CD4-positive, alpha-beta T cell treated with Interleukin-6 at 100 ng/mL for 8 hours (primary cell): ENCODE data around the gene PACSIN2.
"Not testable (repeated sequence)": the region's sequence is repeated elsewhere in the genome, so short reads cannot be mapped to it uniquely, and the experiment has no call there.

Source experiments
- DNase-seq: peaks from one replicate; pipeline ENCODE4 v3.0.0-alpha.2; 2020; ENCODE audit warnings: mixed read lengths, low spot score

PACSIN2 gene

DNA sequence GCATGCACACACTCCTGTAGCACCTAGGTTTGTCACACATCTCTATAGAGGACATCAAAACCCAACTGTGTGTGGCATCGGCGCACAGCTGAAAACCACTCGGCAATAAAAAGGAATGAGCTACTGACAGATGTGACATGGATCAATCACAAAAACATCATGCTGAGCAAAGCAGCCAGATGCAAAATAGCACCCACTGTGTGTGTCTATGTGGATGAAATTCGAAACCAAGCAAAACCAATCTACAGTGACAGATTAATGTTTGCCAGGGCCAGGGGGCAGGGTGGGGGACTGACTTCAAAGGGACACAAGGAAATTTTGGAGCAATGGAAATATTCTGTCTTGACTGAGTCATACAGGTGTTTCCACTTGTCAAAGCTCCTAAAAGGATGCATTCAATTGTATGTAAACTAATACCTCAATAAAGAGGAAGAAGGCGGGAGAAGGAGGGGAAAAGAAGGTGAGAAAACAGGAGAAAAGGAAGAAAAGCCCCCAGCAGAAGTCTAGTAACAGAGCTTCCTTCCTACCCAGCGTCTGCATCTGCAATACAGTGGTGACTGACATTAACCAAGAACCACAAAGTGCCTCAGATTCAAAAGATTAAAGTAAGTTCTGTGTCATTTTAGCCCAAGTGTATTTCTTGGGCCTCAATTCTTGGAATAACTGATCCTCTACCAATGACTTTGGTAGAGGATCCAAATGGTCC lies 49.8 kb downstream of the PACSIN2 start:
- no peak for DNase-seq

DNA sequence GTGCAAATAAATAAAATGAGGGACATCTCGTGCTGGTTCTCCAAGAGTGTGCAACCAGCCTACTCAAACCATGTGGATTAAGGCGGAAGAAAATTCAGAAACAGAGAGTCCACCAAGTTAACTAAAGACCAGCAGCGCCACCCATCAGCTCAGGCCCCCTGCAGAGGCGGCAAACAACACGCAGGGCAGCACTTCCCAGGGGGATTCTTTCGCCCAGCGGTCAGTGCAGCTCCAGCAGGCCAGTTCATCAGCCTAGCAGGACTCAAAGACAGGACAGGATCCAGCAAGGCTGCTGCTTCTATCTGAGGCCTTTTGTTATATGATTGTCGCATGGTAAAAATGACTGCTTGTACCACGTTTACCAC lies 51.7 kb downstream of the PACSIN2 start:
- DNase-seq: no peak

DNA sequence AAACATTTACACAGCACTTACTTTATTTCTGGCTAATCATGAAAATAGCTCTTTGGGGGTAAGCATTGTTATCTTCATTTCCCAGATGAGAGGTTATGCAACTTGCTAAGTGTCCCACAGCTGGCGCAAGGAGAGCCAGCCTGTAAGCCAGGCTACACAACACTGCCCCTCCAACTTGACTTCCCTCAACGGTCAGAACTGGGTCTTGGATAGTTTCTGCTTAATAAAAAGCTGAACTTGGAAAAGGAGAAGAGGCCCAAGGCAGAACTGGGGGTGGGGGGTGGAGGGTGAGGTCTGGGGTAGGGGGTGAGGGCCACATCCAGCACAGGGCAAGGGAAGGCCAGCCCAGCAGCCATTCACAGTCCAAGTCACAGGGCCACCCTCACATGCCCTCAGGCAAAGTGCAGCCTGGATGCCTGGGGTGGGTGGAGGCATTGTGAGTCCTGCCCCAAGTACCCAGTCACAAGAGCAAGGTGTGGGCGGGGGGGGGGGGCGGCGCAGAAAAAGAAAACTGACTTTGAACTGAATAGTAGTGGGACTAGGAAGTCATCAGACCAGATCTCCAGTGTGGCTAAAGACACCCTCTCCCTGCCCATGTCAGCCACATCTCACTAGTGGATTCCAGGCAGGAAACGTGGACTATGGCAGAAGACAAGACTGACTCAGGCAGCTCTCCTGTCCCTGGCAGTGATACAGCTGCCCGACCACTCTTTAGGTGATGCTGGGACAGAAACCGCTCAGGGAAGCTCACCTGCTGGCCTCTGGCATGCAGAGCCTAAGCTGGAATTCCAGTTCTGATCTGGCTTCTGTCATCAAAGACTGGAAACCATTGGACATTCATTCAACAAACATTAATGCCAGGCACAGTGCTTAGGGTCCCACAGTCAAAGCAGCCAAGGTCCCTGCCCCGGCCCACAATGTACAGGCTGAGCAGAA lies 52.4 kb downstream of the PACSIN2 start:
- no peak for DNase-seq

DNA sequence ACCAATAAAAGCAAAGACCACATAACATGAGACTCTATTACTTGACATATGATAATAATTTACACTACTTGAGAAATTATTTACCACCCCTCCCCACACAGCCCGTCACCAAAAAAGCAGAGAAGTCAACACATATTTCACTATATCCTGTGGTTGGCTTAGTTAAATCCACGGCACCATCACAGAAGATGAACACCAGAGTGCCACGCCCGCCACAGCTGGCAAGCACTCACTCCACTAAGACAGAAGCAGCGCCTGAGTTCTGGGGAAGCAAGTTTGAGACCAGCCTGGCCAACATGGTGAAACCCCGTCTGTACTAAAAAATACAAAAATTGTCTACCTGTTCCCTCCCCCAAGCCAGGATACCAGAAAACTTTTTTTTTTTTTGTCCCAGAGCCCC lies 53.1 kb downstream of the PACSIN2 start:
- DNase-seq: no peak

DNA sequence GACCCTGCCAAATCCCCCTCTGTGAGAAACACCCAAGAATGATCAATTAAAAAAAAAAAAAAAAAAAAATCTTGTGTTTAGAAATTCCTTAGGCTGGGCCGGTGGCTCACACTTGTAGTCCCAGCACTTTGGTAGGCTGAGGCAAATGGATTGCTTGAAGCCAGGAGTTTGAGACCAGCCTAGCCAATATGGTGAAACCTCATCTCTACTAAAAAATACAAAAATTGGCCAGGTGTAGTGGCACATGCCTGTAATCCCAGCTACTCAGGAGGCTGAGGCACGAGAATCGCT lies 53.6 kb downstream of the PACSIN2 start:
- DNase-seq: not testable (repeated sequence)

DNA sequence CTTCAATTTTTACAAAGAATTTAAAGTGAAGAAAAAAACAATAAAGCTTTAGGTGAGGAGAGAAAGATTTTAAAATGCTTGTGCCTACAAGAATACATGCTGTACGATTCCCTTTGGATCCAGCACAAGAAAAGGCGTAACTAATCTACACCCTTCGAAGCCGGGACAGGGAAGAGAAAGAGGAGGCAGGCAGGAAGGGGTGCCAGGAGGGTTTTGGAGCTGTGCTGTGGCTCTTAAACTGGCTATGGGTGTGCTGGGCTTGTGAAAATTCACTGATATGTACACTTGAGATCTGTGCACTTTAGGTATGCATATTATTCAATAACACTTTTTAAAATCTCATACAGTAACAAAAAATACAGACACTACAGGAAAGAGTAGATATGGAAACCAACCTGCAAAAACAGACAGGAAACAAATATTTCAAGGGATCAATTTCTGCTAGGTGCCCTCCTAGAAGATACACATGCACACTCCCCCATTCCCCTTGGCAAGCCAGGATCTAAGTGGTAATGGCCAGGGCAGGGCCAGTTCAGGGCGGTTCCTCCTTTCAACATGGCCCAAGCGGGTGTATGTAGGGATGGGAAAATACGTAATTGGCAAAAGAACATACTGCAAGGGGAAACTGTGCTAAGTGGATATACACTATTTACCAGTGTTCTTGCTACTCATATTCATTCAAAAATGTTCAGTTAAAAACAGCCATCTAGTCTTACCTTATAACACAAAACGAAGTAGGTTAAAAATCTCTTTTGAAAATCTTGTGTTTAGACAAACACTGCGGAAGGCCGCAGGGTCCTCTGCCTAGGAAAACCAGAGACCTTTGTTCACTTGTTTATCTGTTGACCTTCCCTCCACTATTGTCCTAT lies 54.2 kb downstream of the PACSIN2 start:
- no peak for DNase-seq

DNA sequence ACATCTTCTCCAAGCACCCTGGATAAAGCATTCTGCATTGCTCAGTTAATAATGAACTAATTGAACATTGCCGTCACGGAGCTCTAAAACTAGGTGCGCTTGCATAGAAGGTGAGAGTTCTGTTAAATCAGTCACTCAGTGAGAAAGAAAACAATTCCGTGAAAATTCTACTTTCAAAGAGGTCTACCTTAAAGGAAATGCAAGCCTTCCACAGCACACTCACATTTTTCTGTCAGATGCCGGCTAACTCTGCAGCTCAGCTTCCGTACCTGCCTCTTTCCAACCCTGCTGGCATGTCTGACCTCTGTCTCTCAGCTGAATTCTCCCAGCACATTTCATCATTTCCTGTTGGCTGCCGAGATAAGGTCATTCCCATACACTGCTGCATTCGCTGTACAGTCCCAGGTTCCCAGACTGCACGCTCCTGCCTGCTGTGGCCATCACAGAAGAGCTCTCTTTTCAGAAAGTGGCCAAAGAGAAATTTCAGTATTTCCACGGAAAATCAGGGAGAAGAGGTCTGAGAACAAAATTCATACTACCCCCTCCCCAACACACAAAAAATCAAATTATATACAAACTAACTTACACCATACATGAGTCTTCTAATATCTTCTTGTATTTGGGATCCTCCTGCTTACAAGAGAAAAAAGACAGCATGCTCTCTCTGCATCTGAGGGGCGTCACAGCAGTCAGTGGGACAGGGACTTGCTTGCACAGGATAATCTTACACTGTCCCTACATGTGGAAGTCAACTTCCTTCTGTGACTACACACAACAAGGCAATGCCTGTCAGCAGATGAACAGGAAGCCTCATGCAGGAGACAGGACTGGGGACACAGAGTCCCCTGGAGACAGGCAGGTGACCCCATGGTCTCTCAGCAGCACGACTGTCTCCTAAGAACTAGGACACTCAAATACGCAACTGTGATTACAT lies 55.1 kb downstream of the PACSIN2 start:
- no peak for DNase-seq

DNA sequence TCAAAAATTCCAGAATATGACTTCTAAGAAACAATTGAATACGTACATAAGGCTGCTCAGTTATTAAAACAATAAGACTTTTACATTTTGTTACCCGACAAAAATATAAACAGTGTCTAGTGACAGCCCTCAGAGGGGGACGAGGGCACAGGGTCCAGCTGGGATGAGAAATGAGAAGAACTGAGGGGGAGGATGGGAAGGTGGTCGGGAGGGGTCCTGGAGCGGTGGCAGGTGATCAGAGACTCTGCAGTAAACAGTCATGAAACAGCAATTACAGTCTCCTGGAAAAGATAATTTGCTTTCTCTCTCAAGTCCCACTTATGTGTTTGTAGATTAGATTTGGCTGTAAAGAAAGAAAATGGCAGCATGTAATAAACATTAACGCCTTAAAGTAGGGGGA lies 56.0 kb downstream of the PACSIN2 start:
- DNase-seq: no peak

DNA sequence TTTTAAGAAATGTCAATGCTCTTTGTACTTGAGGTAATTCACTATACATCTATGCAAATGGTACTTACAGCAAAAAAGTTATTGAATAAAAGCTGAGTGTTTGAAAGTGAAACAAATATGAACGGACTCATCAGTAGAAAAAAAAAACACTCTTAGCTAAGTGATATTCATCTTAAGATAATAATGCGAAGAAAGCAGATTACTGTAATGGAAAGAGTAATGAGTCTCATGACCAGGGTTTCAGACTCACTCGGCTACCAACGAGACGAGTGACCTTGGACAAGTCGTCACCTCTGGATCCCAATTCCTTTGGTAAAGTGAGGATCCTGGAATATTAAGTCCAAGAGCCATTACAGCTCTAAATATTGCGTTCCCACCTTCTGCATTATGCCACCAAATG lies 57.0 kb downstream of the PACSIN2 start:
- DNase-seq: no peak

DNA sequence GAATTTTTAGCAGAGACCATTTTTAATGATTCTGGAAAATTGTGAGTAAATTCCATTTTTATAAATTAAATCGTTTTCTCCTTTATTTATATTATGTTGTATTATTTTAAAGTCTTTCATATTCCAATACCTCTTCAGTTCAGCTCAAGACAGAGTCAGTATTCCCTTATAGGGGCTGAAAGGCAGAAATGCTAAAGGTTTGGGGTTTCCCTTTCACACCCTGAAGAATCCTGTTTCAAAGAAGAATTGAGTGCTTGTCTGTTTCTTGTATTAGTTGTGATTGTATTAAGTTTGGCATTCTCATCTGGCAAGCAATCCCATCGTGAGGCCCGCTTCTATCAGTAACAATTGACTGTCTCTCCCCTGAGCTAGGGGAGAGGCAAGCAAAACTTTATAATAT lies 57.4 kb downstream of the PACSIN2 start:
- no peak for DNase-seq

DNA sequence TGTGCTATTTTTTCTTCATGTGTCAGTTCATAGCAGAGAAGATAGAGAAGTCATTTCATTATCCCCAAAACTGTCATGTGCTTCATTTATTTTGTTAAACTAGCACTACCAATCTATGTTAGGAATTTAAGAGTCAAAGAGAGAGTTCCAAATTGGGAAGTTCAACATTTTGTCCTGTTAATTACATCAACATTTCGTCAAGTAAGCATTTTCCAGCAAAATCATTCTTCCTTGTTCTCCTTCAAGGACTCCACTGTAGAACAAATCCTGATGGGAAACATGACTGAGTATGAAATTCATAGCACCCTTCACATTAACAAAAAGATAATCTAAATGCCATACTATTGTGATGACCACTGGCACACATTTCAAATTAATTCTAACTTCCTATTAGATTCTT lies 59.1 kb downstream of the PACSIN2 start:
- no peak for DNase-seq

DNA sequence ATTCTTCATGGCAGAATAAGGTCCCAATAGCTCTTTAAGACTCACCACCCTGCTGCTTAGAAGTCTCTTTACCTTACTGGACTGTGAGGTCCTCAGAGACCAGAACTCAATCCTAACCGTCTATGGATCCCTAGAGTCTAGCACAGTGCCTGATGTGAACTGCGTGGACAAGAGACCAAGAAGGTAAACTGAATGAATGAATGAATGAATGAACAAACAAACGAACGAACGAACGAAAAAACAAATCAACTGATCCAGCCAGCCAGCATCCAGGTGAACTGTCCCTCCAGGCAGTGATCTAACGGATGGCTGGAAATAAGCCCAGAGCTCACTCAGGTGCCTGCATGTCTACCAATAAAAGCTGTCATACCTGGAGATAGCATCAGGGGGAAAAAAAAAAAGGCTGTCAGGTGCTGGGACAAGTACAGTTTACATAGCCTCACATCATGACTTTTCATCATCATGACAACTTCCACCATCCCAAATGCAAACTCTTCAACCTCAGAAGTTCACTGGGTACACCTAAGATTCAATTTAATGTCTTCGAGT lies 59.8 kb downstream of the PACSIN2 start:
- DNase-seq: no peak

DNA sequence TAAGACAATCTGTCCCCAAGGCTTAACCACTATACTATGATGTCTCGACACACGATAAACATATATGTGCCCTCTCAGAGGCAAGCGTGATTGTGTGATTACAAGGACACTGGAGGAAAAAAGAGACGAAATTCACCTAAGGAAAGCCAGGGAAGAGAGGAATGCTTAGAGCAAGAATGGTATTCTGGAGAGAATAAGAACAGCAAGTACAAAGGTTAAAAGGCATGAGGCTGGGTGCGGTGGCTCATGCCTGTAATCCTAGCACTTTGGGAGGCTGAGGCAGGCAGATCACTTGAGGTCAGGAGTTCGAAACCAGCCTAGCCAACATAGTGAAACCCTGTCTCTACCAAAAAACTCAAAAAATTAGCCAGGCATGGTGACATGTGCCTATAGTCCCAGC lies 61.2 kb downstream of the PACSIN2 start:
- not testable (repeated sequence) for DNase-seq

DNA sequence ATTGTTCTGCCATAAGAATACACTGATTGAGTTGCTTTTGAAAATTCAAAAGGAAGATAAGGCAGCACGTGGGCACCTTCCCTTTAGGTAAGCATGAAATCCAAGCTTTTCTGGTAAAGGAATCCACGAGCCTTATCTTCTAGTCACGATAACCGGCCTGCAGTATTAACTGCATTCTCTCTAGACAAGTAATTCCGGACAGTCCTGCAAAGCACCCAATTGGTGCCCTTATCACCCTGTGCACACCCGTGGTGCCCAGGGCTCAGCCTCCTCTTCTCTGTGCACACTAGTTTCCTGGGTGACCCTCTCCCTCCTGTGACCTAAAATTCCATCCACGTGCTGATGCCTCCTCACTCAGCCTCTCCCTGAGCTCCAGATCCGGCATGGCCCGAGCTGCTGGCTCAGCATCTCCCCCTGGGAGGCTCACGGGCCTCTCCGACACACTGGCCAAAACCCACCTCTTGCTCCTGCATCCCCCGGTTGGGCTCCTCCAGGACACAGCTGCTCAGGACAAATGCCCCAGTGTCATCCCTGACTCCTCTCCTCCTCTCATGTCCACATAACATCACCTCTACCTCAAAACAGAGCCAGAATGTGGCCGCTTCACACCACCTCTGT lies 63.7 kb downstream of the PACSIN2 start:
- DNase-seq: no peak

DNA sequence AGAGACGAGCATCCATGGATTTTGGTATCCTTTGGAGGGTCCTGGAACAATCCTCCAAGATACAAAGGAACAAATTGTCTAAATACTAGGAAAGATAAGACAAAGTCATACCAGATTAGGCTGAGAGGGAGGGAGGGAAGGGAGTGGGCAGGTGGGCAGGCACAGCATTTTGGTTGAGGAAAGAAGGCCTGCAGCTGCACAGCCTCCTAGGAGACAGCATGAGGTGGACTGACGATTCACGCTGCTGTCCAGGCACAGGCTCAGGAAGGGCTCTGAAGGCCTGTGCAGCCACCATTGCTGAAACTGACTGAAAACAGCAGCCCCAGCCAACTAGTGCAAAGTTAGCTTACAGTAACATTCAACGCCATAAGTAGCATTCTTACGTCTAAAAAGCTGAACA lies 64.7 kb downstream of the PACSIN2 start:
- DNase-seq: no peak

DNA sequence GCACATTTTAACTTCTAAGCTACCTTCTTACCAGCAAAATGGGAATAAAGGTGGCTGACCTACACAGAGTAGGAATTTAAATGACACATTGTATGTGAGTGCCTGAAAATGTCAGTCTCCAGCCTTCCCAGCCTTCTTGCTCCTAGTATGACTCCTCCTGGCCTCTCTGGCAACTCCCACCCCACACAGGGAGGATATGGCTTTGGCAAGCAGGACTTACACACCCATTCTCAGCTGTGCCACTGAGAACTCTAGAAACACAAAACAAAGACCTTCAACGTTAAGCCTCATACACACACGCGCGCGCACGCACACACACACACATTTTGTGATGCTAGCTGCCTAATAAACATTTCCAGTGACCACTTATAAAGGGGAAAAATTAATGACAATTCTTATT lies 65.8 kb downstream of the PACSIN2 start:
- DNase-seq: no peak

DNA sequence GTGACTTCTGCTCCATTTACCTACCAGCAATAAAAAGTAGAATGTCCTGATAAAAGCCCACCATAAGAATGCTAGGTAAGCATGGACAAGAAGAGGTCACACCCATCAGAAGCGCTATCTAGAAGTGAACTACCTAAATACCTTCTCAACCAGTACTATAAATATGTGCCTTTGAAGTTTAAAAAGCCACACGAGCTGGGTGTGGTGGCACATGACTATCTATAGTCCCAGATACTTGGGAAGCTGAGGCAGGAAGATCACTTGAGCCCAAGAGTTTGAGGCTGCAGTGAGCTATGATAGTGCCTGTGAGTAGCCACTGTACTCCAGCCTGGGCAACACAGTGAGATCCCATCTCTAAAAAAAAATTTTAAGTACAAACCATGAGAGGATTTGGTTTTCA lies 66.7 kb downstream of the PACSIN2 start:
- DNase-seq: no peak

DNA sequence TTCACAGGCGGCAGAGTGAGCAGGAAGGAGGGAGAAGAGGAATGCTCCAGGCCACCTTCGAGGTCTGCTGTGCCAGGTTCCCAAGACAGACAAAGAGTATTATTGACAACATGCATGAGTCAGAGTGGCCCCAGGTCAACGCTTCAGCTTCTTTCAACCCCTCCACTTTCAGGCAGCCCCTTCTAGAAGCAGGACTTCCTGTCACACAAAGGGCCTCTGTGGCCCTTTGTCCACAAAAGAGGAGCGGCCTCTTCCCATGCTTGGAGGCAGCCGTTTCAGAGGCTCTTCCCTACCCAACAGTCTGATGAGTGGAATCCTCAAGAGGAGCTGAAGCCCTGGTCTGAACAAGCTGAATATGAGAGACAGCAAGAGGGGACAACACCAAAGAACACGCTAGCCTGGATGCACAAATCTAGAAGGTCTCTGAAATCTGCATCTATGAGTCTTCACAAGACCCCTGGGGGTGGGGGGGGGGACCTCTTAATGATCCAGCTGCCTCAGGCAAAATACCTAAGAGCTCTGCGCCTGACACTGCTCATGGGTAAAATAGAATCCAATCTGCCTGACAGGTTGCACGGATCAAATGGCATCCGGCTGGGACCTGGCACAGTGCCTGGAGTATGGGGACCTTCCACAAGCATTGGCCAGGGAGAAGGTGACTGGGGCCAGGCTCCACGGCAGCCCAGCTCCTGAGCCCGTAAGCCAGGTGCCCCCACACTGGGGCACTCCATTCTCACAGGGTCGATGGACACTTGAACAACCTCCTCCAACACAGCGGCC lies 67.5 kb downstream of the PACSIN2 start:
- no peak for DNase-seq

DNA sequence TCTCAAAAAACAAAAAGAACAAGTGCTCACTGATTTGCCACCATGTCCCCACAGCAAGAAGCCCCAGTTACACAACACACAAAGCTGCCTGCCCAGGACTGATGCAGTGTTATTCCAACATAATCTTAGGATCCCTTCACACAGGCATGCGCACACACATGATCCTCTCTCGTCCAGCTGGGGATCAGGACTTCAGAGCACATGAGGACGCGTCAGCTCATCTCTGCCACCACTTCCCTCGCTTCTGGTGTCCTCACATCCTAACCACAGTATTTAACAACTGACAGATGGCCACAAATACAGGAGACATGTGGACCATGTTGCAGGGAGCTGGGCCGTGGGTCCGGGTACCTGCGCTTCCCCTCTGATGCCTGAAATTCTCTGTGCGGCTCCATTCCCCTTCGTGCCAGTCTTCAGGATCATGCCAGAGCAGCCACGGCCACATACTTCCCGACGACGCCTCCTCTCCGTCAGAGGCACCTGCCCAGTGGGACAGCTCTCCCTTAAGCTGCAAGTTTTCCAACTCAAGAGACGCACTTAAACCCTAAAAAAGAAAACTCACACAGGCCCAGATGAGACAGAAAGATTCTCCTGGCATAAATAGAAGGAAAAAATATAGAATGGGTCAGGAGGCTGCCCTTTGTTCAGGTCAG lies 68.3 kb downstream of the PACSIN2 start:
- no peak for DNase-seq

DNA sequence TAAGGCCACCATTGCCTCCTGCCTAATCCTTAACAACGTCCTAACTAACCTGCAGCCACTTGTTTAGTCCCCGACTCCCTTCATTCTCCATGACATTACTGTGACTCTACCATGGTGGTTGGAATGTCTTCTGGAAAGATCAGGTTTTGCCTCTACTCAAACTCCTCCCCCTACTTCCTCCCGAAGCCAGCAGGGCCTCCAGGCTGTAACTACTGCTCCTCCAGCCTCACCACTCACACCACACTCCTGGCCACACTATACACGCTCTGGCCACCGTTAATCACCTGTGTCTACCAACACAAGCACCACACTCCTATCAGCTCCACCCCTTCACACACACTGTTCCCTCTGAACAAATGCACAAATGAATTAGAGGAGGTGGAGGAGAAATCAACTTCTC lies 69.2 kb downstream of the PACSIN2 start:
- DNase-seq: no peak
